ENCODE measurements around the gene COL23A1. TPM values are rescaled to one million over a fixed set of nuclear protein-coding genes. Genes with fewer than 3 reads are reported as not detected.

The COL23A1 gene
- total RNA-seq, 1 experiment from 2014 or later: 1.2 TPM

DNA sequence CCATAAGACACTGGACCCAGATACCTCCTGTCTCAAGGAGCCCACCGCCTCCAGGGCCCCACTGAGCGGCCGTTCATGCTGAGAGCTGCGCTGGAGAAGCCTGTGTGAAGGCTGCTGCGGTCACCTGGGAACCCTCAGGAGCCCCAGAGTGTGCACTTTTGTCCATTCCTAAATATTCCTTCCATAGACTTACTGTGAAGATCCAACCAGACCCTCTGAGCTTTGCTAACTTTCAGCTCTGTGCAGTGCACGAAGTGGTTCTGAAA lies 119.5 kb downstream of the COL23A1 start:
- in situ Hi-C loops (cut with HindIII; ENCODE audit: low pct_unique_long_range_greater_than_20kb, low sequenced_read_pairs): no loop called here

DNA sequence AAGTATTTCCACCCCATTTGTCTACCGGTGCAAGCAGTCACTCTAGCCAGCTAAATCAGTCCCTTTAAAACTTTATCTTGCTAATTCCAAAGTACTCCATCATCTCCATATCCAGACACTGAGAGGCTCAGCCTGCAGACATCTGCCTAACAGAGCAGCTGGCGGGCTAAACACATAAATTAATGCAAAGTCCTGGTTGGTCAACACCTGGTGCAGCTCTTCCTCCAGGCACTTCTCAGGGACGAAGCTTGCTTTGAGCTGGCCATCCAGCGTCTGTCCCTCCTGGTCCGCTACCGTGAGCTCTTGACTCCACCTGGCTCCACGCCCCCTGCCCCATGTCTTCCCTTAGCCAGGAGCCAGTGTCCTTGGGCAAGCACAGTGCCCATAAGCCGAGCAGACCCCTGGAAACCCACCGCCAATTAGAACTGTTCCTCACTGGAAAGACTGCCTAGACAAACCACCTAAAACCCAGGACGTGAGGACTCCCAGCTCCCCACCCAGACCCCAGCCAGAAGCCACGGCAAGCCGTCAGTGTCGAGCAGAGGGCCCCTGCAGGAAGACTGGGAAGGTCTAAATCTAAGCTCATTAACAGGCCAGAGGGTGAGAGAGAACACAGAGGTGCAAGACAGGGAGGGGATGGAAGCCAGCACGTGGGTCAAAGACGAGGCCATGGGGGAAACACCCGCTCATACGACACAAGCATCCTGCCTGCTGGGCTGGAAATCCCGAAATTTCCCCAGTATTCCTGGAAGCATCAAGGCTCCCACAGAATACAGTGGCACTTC lies 120.0 kb downstream of the COL23A1 start:
- no peak for DNase-seq (ENCODE audit: low read depth)
- in situ Hi-C loops (cut with HindIII; ENCODE audit: low pct_unique_long_range_greater_than_20kb, low sequenced_read_pairs): no loop called here

More for the DNA sequence above, 119.5 kb downstream of the COL23A1 start:
- DNase-seq (ENCODE audit: low read depth): no peak

DNA sequence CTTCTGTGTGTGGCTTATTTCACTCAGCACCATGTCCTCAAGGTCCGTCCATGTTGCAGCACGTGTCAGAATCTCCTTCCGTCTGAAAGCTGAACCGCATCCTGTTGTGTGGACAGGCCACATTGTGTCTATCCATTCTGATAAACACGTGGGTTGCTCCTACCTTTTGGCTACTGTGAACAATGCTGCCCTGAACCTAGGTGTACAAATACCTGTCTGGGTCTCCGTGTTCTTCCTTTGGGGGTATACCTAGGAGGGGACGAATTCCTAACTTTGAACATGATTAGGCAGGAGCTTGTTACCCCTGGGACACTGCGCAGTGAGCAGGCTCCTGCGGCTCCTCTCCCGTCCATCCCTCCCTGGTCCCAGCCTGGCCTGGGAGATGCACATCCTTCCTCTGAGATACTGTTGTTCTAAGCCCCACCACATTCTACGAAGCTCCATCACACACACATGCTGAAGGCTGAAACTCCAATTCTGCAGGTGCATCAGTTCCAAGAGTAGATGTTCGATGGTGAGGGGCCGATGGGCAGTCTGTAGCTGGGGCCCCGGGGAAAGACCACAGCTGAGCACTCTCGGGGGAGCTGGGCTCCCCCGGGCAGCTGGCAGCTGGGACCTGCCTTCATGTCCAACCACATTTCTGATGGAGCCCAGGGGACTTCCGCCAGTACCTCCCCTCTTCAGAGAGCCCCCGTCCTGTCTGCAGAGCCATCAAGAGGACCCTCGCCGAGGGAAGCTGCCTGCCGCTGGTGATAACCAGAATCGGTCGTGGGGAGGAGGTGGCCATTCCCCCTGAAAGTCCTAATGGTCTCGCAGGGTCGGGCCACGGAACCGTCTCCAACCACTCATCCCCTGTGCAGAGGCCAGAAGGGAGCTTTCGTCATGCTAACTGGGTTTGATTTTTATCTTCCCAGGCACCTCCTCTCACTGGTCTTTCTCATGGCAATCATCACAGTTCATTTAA lies 120.9 kb downstream of the COL23A1 start:
- DNase-seq (ENCODE audit: low read depth): no peak
- in situ Hi-C loops (cut with HindIII; ENCODE audit: low pct_unique_long_range_greater_than_20kb, low sequenced_read_pairs): no loop called here

DNA sequence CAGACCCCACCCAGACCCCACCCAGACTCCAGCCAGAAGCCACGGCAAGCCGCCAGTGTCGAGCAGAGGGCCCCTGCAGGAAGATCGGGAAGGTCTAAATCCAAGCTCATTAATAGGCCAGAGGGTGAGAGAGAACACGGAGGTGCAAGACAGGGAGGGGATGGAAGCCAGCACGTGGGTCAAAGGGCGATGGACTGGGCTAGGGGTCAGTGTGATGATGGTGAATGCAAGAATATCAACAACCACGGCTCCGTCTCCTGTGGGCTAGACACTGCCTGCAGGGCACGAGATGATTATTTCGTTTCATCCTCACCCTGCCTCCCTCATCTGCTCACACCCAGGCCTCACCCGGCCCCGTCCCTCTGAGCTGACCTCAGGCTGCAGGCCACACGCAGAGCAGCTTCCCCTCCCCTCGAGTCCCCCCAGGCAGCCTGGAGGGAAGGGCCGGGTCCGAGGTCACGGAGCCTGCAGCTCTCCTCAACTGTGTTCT lies 122.0 kb downstream of the COL23A1 start:
- in situ Hi-C loops (cut with HindIII; ENCODE audit: low pct_unique_long_range_greater_than_20kb, low sequenced_read_pairs): no loop called here
- no peak for DNase-seq (ENCODE audit: low read depth)

DNA sequence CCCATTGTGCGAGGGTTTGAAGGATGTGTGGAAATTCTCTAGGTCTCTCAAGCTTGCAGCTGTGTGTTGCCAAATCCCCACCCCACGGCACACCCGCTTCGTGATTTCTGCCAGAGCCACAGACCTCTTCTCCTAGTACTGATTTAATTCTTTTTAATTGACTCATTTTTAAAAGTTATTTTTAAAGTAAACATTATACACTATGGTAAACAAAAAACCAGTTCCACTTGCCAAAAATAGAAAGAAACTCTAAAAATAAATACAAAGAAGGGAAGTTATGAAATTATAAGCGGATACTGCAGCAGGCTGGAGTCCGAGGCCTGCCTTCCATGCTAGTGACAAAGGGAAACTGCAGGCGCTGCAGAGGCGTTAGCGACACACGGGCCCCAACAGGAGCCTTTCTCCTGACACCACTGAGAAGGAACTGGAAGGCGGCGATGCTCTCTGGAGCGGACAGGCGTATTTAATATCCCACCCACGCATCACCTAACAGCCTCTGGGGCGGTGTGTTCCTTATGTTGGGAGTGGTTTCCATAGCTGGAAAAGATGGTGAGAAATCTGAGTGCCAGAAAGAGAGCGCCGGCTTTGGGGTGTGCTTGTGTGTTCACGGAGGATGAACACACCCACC lies 122.5 kb downstream of the COL23A1 start:
- in situ Hi-C loops (cut with HindIII; ENCODE audit: low pct_unique_long_range_greater_than_20kb, low sequenced_read_pairs): no loop called here
- no peak for DNase-seq (ENCODE audit: low read depth)

DNA sequence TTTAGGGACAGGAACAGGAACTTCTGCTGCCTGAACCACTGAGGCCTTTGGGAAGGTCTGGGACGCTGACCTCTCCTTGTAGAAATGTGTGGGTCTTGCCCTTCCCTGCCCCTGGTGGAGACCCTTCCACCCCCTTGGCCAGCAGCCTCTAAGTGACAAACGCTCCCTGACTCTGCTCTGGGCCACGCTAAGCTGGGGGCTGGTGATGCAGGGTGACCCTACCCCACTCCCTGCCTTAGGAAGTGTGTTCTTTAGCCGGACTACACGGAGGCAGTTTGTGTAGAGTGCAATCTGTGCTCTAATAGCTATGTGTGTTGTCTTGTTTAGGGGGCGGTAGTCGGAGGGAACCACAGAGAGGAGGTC lies 123.0 kb downstream of the COL23A1 start:
- in situ Hi-C loops (cut with HindIII; ENCODE audit: low pct_unique_long_range_greater_than_20kb, low sequenced_read_pairs): no loop called here
- DNase-seq (ENCODE audit: low read depth): no peak

DNA sequence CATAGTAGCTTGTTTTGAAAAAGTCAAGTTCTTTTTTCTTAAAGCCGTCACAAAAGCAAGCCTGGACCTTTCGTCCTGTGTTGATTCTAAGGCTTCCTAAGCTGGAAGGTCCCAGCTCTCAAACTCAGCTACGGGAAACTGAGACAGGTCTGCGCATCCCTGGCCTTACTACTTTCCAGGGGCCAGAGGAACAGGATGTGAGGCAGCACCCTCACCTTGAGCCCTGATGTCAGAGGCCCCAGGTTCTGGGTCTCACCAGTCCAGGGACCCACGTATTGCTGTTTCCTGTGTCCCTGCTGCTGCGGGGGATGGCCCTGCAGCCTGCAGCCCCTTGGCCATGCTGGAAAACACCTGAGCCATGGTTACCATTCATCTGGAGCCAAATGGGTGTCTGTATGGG lies 123.9 kb downstream of the COL23A1 start:
- in situ Hi-C loops (cut with HindIII; ENCODE audit: low pct_unique_long_range_greater_than_20kb, low sequenced_read_pairs): no loop called here

DNA sequence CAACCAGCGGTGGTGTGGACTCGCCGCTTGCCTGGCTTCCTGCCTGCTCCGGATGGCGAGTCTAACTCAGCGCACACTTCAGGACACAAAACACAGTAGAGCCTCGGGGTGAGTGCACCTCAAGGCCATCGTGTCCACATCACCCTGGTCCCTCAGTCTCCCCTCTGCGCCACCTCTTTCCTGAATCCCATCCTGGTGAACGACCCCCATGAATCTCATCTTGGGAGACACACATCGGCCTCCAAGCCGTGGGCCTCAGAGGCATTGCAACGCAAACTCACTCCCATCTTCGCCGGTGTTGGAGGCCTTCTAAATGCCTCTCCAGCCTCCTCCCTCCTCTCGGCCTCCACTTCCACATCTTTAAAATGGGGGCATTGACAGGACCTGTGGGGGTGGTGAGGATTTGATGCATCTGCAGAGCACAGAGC lies 124.3 kb downstream of the COL23A1 start:
- DNase-seq (ENCODE audit: low read depth): no peak
- in situ Hi-C loops (cut with HindIII; ENCODE audit: low pct_unique_long_range_greater_than_20kb, low sequenced_read_pairs): no loop called here

More for the DNA sequence above, 123.9 kb downstream of the COL23A1 start:
- DNase-seq (ENCODE audit: low read depth): no peak

DNA sequence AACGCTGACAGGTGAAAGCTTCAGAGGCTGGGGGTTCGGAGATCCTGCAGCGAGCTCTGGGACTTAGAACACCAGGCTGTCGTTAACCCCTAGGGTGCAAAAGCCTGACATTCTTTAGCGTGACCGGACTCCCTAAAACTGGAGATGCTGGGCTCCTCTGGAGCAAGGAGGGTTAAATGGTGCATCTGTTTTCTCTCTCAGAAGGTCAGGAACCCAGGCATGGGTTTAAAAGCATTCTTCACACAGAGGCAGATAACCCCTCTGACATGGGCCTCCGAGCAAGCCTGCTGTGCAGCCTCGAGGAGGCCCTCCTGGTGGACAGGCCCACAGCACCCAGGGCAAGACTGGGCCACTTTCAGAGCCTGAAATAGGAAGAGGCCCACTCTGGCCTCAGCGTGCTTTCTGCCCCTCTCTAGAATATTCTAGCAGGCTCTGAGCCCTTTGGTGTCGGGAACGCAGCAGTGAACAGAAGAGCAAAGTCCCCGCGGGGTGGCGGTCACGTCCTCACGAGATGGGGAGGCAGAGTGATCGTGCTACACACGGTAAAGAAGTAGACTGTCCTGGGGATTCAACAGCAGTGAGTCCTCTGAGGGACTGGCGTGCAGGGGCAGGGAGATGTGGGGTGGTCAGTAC lies 124.8 kb downstream of the COL23A1 start:
- in situ Hi-C loops (cut with HindIII; ENCODE audit: low pct_unique_long_range_greater_than_20kb, low sequenced_read_pairs): no loop called here

DNA sequence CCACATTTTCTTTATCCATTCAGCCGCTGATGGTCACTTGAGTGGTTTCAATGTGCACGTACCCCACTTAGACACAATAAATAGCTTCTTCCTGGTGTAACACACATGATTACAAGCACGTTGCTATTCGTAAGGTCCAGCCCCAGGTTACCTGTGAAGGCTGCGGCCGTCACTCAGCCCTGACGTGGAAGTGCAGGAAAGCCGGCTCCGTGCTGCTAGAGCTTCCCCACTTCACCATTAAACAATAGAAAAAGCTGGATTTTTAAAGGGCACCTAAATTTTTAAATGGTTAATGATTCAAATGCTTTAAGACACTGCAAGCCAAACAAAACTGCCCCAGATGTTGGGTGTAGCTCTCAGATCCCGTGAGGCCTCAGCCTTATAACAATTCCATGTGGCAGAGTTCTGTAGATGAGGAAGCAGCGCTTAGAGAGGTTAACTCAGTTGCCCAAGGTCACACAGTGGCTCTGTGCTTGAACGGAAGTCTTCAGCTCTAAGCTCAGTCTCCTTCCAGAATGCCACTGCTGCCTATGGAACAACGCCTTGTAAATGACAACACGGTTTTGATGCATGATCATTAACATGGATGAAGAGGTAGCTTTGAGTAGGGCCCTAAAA lies 125.7 kb downstream of the COL23A1 start:
- DNase-seq (ENCODE audit: low read depth): no peak
- in situ Hi-C loops (cut with HindIII; ENCODE audit: low pct_unique_long_range_greater_than_20kb, low sequenced_read_pairs): no loop called here

More for the DNA sequence above, 124.8 kb downstream of the COL23A1 start:
- no peak for DNase-seq (ENCODE audit: low read depth)

DNA sequence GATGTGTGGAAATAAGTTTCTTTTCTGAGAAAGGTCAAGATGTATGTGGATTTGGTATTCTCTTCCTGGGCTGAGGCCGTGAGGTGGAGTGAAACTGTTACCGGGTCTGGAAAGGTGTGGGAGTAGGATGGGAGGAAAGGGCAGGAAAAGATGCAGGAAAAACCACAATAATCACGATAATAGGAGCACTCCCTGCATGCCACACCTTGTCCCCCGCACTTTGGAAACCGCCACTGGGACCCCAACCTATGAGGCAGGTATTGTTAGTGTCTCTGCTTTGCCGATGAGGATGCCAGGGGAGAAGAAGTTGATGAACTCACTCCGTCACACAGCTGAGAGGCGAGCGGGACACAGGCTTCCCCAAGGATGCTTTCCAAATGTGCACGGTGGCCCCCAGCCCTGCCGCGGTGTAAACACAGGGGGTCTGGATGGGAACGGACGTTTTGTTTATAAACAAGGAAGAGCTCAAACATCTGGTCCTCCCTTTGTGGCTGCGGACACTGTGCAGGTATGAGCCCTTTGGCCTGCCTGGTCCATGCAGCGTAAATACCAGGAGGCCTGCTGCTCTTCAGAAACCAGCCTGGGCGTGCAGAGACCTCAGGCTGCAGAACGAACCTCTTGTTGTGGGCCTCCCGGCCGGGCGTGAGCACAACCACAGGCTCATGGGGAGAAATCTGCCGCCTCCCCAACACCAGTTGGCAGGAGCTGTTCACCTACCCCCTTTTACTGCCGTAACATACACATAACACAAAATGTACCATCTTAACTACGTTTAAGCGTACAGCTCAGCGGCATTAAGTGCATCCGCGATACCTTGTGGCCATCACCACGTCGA lies 126.7 kb downstream of the COL23A1 start:
- DNase-seq (ENCODE audit: low read depth): no peak
- in situ Hi-C loops (cut with HindIII; ENCODE audit: low pct_unique_long_range_greater_than_20kb, low sequenced_read_pairs): no loop called here

DNA sequence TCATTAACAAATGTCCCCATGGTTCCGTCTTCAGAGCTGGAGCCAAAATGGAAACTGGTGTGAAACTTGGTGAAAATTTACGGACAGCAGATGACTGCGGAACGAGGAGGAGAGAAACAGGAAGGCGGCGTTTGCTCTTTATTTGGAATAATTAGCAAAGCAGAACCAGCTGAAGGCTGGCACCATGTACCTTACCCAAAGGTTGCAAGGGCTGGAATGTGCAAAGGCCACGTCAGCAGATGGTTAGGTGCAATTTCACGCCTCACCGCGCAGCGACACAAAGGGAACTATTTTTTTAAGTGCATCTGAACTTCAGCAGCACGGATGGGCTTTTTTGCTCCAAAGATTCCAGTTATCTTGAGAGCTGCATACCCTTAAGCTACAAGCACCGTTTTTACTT lies 127.4 kb downstream of the COL23A1 start:
- peak; percentile 77 for DNase-seq (ENCODE audit: low read depth)
- in situ Hi-C loops (cut with HindIII; ENCODE audit: low pct_unique_long_range_greater_than_20kb, low sequenced_read_pairs): no loop called here

DNA sequence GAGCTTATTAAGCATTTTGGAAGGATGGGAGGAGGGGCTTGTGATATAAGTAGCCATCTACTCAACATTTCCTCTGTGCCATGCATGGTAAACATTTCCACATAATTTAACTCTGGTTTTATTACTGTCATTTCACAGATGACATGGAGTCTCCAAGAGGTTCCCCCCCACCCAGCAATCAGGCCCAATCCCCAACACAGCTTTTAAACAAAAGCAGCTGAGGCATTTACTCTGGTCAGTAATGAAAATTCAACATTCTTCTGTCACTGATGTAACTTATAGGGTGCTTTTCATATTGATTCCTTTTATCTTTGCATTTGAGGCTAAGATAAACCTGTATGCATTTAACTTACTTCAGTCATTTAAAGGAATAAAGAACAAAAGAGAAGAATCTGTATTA lies 128.1 kb downstream of the COL23A1 start:
- in situ Hi-C loops (cut with HindIII; ENCODE audit: low pct_unique_long_range_greater_than_20kb, low sequenced_read_pairs): no loop called here
- no peak for DNase-seq (ENCODE audit: low read depth)

DNA sequence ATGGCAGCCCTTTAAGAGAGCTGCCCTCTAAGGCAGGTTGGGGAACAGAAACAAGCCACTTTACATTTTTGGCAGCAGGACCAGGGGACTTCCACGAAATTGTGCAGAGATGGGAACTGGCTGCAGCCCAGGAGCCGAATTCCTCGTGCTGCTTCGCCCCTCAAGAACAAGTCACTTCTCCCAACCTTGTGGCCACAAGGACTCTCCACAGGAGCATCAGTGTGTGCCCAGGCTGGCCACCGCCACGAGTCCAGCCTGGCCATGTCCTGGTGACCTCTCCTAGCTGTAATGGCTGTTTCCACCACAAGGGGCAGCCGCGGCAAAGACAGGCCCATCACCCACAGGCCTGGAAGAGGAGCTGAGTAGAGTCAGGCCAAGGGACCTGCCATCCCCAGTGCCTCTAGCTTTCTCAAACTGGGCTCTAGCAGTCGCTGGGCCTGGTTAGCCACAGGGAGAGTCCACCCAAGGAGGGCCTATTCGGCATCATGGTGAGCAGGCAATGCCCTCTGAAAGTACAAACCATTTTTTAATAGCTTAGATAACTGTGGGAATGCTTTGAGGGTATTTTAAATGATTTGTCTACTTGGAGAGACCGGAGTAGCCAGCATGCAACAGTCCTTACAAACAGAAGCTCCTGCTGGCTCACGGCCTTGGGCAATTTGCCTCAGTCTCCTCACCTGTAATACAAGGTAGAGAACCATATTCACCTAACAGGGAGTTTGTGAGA lies 129.0 kb downstream of the COL23A1 start:
- in situ Hi-C loops (cut with HindIII; ENCODE audit: low pct_unique_long_range_greater_than_20kb, low sequenced_read_pairs): no loop called here
- peak; percentile 59 for DNase-seq (ENCODE audit: low read depth)

DNA sequence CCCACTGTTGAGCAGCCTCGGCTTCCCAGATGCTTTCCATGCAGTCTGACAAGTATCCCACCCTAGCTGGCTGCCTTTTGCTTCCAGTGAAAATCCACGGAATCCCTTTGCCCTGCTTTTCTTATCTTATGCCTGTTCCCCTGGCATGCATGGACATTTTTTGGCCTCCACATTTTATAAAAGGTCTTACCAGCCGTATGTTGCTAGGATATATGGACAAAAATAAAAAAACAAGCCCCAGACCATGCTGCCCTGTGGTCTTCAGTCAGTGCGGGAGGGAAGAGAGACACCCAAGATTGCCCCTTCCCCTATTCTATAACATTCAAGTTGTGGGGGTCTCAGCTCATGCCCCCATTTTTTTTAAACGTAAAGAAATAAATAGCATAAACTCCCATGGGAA lies 129.6 kb downstream of the COL23A1 start:
- no peak for DNase-seq (ENCODE audit: low read depth)
- in situ Hi-C loops (cut with HindIII; ENCODE audit: low pct_unique_long_range_greater_than_20kb, low sequenced_read_pairs): no loop called here

DNA sequence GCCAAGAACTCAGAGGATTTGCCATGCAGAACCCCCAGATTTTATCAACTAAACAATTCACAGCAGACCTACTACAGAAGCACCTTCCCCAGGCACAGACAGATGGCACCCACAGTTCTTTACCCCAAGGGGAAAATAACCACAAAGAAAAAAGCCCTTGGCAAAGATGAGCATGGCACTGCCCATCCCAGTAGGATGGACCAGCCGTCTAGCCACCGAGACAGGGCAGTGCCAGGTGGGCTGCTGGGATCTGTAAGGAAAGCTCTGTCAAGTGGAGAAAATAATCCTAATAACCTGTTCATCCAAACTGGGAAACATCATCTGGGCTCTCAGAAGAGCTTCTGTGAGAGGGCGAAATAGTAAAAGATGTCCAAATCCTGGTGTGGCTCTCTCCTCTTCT lies 130.0 kb downstream of the COL23A1 start:
- no peak for DNase-seq (ENCODE audit: low read depth)
- in situ Hi-C loops (cut with HindIII; ENCODE audit: low pct_unique_long_range_greater_than_20kb, low sequenced_read_pairs): no loop called here

DNA sequence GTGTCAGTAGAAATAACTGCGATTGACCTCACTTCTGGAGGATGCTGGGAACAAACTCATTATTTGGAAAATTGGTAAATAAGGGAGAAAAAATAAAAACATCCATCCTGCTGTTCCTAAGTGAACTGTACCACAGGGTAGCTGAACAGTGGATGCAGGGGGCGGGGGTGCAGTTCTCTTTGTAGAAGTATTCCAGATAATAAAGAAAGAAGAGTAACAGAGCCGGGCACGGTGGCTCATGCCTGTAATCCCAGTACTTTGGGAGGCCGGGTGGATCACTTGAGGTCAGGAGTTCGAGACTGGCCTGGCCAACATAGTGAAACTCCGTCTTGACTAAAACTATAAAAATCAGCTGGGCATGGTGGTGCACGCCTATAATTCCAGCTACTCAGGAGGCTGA lies 132.1 kb downstream of the COL23A1 start:
- DNase-seq (ENCODE audit: low read depth): no peak
- in situ Hi-C loops (cut with HindIII; ENCODE audit: low pct_unique_long_range_greater_than_20kb, low sequenced_read_pairs): no loop called here
